Left renal cortex interstitium (tissue), 4 donors: ENCODE results near the gene XRCC3. TPM values are rescaled to one million over a fixed set of nuclear protein-coding genes. Genes with fewer than 3 reads are reported as not detected.
"Not testable (repeated sequence)": the region's sequence is repeated elsewhere in the genome, so short reads cannot be mapped to it uniquely, and the experiment has no call there.

Source experiments
- DNase-seq, 4 donors: peaks; one replicate each; pipeline ENCODE4 v3.0.0-alpha.2; 2013; ENCODE audit warnings: low read depth in 4 of 4, low spot score in 2 of 4, missing footprints in 1 of 4
- polyA plus RNA-seq, 4 donors: library from polyadenylated mRNA; unstranded; fragments of 120-200 nt; gene quantifications; one replicate each; pipeline ENCODE4 v1.2.1, GENCODE V29; 2013; ENCODE audit not compliant: insufficient read length in 4 of 4

The XRCC3 gene
- polyA plus RNA-seq, 4 donors = 12.2 to 25.0 (median 17.6) TPM

DNA sequence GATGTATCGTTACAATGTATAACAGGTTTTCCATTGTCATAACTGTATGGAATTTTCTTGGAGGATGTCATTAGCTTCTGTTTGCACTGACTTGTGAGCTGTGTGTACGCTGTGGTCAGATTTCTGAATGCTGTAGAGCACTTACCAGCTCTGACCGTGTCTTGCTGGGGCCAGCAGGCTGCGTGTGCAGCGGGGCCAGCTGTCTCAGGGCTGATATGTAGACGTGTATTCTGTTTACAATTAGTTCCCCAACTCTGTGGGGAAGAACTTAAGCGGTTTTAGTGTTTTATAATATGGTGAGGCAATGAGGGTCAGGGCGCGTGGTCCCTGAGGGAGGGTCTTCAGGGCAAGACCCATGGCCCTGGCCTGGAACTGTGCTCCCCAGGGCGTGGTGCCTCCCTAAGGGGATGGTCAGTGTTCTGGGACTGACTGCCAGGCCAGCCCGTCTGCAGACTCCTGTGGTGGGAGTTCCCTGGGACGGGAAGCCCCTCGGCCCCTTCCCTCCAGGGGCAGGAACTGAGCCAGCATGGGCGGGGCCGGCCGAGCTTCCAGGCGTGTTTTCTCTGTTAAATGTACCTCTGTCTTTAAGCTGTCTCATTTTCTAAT lies 18.7 kb downstream of the XRCC3 start:
- DNase-seq = no peak

DNA sequence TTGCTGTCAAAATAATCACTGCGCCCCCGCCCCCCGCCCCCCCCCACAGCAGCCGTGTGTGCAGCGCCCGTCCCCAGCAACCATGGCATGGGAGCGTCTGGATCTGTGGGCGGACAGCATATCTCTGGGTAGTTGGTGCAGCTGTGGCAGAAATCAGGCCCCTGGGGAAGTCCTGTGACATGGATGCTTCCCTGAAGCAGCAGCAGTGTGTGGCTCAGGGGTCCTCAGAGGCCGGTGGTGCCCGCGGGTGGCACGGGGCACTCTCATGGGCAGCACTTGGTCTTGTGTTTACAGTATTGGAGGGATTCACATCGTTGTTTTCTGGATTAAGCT lies 19.2 kb downstream of the XRCC3 start:
- no peak for DNase-seq

DNA sequence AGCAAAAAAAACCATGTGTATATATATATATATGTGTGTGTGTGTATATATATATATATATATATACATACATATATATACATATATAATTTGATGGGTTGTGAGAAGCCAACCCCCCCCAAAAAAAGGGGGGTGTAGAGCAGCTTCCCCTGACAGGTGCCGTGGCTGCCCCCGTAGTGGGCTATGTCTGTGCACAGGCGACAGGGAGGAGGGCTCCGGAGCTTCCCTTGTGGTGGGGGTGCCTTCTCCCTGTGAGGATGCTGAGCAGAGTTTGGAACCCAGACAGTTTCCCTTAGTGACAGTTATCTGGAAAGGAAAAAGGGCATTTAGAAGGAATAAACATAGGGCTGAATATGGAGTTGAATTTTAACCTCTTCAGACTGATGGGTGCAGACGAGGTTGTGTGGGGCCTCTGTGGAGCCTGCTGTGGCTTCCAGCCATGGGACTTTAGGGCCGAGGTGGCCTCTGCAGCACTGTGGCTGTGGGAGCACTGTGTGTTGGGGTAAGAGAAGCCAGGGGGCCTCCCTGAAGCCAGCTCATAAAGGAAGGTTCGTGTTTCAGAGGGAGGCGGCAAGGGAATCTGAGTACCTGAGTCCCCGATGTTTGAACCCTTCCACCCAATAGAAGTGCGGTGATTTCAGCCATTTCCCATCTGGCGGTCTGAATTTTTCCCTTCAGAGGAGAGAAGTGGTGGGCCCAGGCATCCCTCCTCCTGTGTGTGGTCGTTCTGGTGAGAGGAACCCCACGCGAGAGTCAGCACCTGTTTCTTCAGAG lies 19.8 kb downstream of the XRCC3 start:
- no peak for DNase-seq

DNA sequence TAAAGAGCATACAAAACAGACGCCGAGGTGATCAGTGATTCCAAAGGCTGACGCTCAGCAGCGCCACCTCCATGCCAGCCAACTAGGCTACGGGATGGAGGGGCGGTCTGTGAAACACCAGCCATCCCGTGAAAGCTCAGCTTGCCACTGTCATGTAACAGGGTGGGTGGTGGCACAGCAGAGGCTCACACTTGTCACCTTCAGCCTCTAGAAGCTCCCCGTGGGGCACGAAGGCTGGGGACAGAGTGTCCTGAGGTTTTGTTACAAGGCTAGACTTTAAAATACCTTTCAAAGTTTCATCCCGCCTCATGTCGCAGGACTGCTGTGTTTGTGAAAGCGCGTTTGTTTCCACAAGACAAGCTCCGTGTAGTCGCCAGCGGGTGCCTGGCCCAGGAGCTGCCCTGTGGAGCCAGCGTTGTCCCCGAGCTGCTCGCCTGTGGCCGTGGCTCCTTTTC lies 20.7 kb downstream of the XRCC3 start:
- DNase-seq = no peak

DNA sequence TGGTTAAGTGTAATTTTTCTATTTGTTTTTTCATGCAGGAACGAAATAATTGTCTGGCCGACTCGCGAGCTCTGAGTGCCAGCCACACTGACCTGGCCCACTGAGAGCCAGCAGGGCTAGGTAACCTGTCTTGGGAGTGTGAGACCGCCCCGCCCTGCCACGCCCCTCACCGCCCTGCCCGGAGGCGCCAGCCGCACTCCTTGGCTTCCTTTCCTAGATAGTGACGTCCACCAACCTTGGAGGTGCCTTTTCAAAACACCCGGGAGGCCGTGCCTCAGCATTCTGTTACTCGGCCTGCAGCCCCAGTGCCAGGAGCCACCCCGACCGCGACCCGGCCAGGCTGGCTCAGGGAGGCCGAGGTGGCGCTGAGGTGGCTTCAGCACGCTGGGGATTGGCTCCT lies 21.7 kb downstream of the XRCC3 start:
- no peak for DNase-seq

DNA sequence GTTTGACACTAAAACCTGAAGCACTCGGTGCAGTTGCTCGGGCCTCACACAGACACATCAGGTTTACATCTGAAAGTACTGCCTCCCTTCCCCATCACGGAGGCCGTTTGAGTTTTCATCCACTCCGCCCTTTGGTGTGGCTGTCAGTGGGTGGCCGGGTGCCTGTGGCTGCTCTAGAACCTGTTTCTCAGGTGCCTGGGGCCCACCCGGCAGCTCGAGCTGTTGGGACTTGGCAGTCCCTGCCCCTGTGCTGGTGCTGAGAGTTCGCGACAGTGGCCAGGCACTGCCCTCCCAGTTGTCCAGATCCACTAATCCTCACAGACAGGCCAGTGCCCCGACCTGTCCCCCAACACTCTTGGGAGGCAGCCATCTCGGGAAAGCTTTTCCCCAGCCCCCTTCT lies 22.4 kb downstream of the XRCC3 start:
- no peak for DNase-seq

DNA sequence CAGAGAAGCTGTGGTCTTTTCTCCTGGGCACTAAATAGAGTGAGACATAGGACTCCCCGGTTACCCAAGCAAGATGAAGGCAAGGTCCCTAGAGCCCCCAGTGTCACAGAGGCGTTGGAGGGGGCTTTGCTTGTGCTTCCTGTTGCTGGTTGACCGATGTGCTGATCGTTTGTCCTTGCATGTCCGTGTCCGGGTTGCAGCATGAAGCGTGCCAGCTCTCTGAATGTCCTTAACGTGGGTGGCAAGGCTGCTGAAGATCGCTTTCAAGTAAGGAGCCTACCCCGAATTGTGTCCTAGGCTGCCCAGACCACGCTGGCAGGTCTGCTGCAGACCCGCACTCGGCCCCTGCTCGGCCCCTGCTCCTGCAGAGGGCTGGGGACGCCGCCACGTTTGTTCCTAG lies 23.1 kb downstream of the XRCC3 start:
- no peak for DNase-seq

DNA sequence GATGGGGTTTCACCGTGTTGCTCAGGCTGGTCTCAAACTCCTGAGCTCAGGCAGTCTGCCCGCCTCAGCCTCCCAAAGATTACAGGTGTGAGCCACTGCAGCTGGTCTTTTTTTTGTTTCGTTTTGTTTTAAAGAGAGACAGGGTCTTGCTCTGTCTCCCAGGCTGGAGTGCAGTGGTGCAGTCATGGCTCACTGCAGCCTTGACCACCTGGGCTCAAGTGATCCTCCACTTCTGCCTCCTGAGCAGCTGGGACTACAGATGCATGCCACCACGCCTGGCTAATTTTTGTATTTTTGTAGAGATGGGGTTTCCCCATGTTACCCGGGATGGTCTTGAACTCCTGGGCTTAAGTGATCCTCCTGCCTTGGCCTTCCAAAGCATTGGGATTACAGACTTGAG lies 23.6 kb downstream of the XRCC3 start:
- DNase-seq = not testable (repeated sequence)

DNA sequence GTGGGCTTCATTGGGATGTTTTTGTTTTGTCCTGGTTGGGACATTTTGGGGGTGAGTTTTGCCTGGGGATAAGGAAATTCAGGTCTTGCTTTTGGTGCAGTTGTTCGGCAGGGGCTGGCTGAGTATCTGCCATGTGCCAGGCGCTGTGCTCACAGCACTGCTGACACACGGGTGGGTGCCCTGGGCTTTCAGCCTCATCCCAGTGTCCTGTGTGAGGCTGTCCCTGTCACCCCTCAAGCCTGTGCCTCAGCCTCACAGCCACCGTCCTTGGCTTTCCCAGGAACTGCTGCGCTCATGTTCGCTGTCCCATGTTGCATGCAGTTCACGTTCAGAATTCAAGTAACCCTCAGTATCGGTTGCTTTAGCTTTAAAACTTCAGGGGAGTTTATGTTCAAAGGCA lies 24.9 kb downstream of the XRCC3 start:
- DNase-seq = no peak

DNA sequence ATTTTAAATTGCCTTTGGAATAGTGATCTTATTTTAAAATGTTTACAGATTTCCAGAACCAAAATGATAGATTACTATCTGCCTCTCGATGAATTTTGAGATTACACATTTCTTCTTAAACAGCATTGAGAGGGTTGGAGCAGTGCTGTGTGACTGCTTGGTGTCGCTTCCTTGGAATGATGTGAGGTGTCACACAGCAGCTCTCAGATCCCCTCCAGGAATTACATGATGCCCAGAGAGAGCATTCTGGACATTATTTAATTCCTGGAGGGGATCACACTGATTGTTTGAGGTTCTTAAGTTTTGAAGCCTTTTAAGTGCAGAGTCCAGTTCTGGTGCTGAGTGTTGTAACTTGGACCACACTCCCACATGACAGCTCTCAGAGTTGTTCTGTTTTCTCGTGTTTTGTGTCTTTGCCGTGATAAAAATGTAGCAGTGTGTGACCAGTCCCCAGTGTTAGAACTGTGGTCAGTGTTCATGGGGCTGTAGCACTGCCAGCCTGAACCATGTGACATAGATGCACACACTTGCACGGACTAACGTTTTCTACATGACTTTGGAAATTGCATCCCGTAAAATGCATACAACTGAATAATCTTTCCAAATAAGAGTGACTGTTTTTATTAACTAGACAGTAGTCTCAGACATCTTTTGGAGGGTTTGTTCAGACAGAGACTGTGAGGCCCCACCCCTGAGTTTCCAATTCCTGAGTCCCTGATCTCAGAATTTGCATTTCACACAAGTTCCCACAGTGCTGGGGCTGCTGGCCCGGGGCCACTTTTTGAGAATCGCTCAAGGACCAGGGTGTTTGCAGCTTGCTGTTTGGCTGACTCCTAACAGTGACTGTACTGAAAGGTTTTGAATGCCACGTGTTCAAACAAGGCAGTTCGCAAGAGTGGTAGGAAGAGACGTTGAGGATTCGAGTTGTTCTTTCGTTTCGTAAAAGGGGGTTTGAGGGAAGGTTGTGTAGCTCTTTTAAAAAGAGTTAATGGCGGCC lies 26.0 kb downstream of the XRCC3 start:
- no peak for DNase-seq

DNA sequence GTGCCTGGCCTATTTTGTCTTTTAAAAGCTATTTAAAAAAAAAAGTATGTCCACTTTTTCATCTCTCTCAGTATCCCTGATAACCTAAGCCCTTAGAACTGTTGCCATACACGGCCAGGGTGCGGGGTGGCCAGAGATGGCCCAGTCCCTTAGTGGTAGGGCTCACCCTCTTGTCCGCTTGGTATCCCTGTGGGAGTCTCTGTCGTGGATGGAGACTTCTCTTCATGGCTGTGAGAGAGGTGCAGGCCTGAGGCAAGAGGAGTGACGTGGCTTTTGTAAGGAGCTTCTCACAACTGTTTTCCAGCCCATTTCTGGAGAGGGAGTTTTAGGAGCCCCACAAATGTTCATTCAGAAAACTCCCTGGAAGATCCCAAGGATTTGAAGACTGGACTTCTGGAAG lies 26.8 kb downstream of the XRCC3 start:
- no peak for DNase-seq

DNA sequence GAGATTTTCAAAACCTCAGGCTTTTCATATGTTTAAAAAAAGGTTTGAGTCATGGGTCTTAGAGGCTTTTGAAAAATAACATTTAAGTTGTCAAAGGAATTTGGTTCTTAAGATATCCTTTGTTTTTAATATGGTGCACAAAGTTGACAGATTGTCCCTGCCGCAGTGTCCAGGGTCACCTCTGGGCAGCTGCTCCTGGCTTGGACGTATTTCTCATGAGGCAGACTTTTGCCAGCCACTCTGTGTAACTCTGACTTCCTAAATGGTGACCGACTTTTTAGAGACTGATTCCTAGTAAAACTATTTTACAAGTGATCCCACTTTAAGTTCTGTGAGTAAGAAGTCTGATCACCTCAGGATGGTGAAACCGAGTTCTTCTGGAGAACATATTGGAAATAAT lies 27.5 kb downstream of the XRCC3 start:
- DNase-seq = no peak

DNA sequence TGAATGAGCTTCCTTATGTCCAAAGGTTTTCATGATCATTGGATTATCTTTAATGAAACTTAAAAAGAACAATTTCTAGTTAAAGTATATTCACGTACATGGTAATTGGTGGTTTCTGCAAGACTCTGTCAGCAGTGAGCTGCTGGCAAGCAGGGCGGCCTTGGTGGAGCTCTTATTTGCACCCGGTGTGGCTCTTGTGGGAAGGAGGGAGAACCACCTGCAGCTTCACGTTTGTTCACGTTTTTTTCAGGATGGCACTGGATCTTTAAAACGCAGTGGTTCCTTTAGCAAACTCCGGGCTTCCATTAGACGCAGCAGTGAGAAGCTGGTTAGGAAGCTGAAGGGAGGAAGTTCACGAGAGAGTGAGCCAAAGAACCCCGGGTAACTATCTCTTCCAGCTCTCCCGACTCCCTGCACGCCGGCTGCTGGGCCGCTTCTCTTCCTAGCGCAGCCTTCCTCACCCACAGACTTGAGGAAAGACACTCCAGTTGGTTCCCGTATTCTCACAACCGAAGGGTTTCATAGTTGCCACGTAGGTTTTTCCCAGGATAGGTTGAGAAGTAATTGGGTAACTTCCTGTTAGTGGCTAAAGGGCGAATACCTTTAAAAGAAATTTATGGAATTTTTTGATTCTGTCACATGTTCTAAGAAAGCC lies 28.3 kb downstream of the XRCC3 start:
- no peak for DNase-seq

DNA sequence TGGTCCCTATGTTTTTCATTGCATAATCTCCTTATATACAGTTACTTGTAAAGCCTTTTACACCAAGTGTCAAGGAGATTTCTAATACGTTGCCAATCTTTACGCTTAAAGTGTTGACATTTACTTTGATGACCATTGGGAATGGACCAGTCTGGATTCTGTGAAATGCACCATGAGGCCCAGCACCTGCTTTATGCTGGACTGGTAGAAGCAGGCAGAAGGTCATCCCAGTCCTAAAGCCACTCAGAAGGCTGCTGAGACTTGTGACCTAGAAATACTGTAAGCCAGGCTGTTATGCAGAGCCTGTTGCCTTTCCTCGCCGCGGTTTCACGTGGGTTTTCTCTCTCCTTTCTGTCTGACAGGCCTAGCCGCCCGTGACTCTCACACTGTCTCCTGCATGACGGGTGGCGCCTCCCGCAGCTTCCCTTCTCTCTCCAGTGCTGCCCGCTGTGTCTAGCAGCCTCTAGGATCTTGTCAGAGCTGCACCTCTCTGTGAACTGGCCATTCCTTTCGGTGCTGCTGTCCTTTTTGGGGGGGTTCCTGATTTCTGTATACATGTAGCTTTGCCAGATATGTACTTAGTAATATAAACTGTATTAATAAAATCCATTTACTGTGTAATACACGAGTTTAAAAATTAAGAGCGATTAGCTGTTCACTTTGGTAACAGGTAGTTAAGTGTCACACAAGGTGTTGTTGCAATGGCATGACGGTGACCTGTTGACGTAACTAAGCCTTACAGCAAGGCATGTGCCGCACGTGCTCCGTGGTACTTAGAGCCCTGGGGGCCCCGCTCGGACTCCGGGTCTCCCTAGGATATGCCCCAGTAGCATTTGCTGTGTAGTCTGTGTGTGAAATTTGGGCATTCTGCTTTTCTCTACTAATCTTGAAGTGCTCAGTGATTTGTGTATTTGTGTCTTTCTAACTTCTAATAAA lies 29.7 kb downstream of the XRCC3 start:
- DNase-seq = no peak

DNA sequence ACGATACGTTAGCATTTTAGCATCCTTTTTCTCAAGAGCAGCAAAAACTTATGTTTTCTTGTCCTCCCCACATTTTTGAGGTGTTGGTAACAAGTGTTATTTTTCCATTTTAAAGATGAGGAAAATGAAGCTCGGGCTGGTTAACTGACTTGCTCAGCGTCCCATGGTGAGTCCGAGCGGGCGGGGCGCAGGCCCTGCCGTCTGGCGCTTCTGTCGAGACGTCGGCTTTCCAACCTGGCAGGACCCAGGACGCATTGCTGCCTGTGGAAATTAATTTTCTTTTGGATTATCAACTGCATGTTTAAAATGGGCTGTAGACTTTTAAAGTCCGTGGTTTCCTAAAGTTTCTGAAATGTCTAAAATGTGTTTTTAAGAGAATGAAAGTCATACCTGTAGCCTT lies 30.4 kb downstream of the XRCC3 start:
- no peak for DNase-seq

DNA sequence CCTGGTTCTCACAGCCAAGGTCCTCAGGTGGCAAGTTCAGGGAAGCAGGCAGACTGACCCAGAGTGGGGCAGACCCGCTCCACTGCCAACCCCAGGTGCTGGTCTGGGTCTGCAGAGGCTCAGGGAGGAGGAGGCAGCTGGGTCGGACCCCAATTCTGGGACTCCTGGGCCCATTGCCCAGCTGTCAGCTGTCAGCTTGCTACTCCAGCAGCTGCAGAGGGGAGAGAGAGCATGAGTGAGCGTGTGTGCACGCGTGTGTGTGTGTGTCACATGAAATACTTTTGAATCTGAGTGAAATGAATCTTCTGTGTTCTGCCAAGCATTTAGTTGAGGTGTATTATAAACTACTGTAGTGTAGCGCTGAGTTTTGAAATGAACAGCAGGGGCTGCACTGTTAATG lies 30.8 kb downstream of the XRCC3 start:
- no peak for DNase-seq

DNA sequence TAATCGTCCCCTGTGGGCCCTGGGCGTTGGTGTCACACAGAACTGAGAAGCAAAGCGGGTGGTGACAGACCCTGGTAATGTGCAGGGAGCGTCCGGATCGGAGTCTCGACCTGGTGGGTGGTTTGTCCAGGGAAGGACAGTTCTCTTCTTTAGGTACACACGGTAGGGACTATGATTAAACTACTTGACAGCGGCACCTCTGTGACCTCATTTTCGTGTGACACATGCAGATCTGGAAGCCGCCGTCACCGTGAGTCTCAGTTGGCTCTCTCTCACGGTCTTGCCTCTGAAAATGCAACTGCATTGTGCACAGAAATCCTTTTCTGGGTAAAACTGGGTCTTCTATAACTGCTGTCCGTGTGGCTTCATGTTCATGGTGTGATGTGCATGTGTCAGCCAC lies 32.1 kb downstream of the XRCC3 start:
- DNase-seq = no peak

DNA sequence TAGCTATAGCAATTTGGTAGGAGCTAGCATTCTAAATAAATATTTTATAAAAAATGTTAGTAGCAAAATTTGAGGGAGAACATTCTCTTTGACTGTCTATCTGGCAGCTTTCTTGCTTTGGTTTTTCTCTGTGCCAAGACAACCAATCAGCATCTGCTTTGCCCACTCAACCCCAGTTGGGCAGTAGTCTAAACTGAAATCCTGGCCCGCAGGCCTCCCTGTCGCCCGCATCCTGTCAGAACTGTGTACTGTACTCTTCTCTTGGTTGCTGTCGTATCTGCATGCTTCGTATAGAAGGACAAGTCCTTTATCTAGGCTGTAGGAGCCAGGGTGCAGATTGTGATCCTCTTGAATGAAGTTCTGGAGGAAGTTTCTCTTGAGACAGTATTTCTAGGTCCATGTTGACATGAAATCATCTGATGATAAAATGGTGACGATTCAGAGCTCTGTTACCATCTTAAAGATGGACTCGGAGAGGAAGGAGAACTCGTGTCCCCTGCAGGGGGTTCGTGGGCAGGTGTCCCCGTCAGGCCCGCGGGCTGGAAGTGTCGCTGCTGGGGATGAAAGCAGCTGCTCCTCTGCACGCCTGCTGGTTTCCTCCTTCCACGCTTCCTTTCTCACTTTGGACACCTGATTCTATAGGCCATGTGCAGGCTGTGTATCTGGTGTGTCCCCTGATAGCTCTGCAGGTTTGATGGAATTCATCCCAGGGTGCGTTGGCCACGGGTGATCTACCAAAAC lies 34.6 kb downstream of the XRCC3 start:
- no peak for DNase-seq

DNA sequence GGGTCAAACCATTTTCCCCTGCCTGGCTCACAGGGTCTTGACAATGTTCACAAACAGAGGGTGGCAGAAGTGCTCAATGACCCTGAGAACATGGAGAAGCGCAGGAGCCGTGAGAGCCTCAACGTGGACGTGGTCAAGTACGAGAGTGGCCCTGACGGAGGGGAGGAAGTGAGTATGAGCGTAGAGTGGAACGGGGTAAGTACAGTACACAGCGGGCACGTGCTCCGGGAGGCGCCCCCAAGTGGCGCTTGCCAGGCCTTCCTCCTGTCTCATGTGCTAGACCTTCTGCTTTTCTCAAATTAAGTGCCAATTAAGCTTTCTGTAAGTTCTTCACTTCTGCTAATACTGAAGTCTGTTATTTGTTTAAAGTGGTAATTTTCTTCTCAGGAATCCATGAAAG lies 35.9 kb downstream of the XRCC3 start:
- DNase-seq = no peak
